ENCODE results near the gene BTBD9. TPM values are rescaled to one million over a fixed set of nuclear protein-coding genes. Genes with fewer than 3 reads are reported as not detected.

The BTBD9 gene
- total and polyA plus RNA-seq, 11 donors, result 6.3 to 23.3 (median 19.4) TPM

GRCh38 chr6:38554700-38555413 is 84.9 kb downstream of the BTBD9 start:
- TF ChIP-seq CTCF (IDR thresholded peaks at IDR 0.05), result no peak
- no peak for TF ChIP-seq POLR2A (IDR thresholded peaks at IDR 0.05)
- no peak for ATAC-seq
- 66 to 81% (median 76%) methylated on average over 4 of the region's 4 CpGs for WGBS, 4 donors

GRCh38 chr6:38554014-38554413 is 85.7 kb downstream of the BTBD9 start:
- TF ChIP-seq POLR2A (IDR thresholded peaks at IDR 0.05), result no peak
- TF ChIP-seq CTCF (IDR thresholded peaks at IDR 0.05), result no peak
- Histone ChIP-seq H3K4me1 (peaks cover 0 to 20% (median 2%) of the 10 kb centered on the region in 12 donors), H3K36me3 (no peaks in the 10 kb centered on the region), H3K9me3 (no peaks in the 10 kb centered on the region), H3K27me3 (no peaks in the 10 kb centered on the region), H3K27ac (no peak overlapping the region), H3K4me3 (no peak overlapping the region)
- intact Hi-C loops (cut with DNase I), result no loop called here
- ATAC-seq, result no peak
- no peak for DNase-seq

More at GRCh38 chr6:38554700-38555413, 84.9 kb downstream of the BTBD9 start:
- peaks cover 0 to 12% (median 0%) of the 10 kb centered on the region in 12 donors for H3K4me1 ChIP-seq
- no peaks in the 10 kb centered on the region for H3K9me3 ChIP-seq
- DNase-seq, result no peak
- H3K27ac ChIP-seq, result no peak overlapping the region
- H3K36me3 ChIP-seq, result no peaks in the 10 kb centered on the region
- intact Hi-C loops (cut with DNase I), result no loop called here
- no peaks in the 10 kb centered on the region for H3K27me3 ChIP-seq
- H3K4me3 ChIP-seq, result no peak overlapping the region

- peaks cover 0 to 2% (median 0%) of the 10 kb centered on the region in 9 donors for H3K36me3 ChIP-seq
- peak in 3 of 4 donors; percentile 36 to 61 (median 37) for ATAC-seq
- no peak overlapping the region for H3K4me3 ChIP-seq
- no peak for TF ChIP-seq POLR2A (IDR thresholded peaks at IDR 0.05)
- no peak for TF ChIP-seq CTCF (IDR thresholded peaks at IDR 0.05)
- H3K9me3 ChIP-seq, result no peaks in the 10 kb centered on the region
- no peak for DNase-seq
- peaks cover 0 to 24% (median 2%) of the 10 kb centered on the region in 12 donors for H3K4me1 ChIP-seq
- intact Hi-C loops (cut with DNase I), result no loop called here
- WGBS, 4 donors, result 88 to 91% (median 89%) methylated on average over 3 of the region's 3 CpGs
- no peak overlapping the region for H3K27ac ChIP-seq
- no peaks in the 10 kb centered on the region for H3K27me3 ChIP-seq
Measured at GRCh38 chr6:38552121-38552520, 87.6 kb downstream of the BTBD9 start.

- Histone ChIP-seq H3K9me3 (no peaks in the 10 kb centered on the region), H3K36me3 (peaks cover 0 to 2% (median 0%) of the 10 kb centered on the region in 9 donors), H3K27me3 (no peaks in the 10 kb centered on the region), H3K4me1 (peaks cover 0 to 24% (median 2%) of the 10 kb centered on the region in 12 donors), H3K4me3 (no peak overlapping the region), H3K27ac (no peak overlapping the region)
- no peak for DNase-seq
- intact Hi-C loops (cut with DNase I), result no loop called here
- 77 to 88% (median 81%) methylated on average over 5 of the region's 5 CpGs for WGBS, 4 donors
- TF ChIP-seq CTCF (IDR thresholded peaks at IDR 0.05) (no peak), POLR2A (IDR thresholded peaks at IDR 0.05) (no peak)
- ATAC-seq, result peak in 2 of 4 donors; percentile 24 to 28
Measured at GRCh38 chr6:38549795-38550194, 89.9 kb downstream of the BTBD9 start.
